NOMO-1 treated with dmso at 0.1 percent for 144 hours (cell line): ENCODE results near the gene CCDC7.
"Not testable (repeated sequence)": the region's sequence is repeated elsewhere in the genome, so short reads cannot be mapped to it uniquely, and the experiment has no call there.

Experiments
- DNase-seq: peaks from one replicate; lab custom pipeline; 2025; ENCODE audit not compliant: unreplicated experiment; lab: John Stamatoyannopoulos, UW

The CCDC7 gene

DNA sequence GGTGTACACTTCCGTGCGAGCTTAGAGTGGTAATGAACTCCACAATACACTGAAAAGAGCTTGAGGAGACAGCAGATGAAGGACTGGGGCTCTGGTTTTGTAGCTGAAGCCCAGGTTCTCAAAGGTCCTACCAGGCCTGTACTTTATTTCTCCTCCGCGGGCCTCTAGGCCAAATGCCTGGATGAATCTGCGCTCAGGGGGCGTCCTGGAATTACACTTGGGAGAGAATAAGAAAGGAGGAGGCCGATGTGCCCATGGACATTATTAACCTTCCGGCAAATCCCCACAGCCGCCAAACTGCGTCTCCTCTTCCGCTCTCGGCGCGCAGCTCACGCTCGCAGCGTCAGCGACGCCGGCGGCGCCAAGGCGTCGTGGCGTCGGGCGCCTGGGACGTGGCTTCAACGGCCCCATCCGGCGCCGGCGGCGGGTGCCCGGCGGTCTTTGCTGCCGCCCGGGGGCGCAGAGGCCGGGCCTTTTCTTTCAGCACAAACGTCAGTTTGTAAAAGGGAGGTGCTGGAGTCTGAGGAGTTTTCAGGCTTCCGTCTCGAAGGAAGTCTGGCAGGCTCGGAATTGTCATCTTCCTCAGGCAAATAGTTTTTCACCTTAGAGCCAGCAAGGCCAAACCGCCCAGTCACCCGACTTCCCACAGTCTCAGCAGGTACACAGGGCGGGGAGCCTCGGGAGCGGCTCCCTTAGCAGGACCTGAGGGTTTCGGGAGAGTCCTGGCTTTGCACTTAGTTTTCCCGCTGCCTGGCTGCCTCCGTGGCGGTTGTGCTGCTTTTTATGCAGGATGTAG is at the start of gene CCDC7:
Gene CCDC7 (plus strand): TSS at position 401 of the 796 bp plus-strand sequence. CDS start 5,503 bp downstream, outside the sequence.
- peak; percentile 93 for DNase-seq

DNA sequence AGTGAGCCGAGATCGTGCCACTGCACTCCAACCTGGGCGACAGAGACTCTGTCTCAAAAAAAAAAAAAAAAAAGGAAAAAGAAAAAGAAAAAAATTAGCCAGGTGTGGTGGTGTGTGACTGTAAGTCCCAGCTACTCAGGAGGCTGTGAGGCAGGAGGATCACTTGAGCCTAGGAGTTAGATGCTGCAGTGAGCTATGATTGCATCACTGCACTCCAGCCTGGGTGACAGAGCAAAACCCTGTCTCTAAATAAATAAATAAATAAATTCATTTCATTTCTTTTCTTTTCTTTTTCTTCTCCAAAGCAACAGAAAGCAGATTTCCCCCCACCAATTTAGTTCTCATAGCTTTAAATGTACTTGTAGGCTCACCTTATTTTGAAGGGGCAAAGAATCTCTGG is 48.8 kb upstream of the CCDC7 start:
- not testable (repeated sequence) for DNase-seq

DNA sequence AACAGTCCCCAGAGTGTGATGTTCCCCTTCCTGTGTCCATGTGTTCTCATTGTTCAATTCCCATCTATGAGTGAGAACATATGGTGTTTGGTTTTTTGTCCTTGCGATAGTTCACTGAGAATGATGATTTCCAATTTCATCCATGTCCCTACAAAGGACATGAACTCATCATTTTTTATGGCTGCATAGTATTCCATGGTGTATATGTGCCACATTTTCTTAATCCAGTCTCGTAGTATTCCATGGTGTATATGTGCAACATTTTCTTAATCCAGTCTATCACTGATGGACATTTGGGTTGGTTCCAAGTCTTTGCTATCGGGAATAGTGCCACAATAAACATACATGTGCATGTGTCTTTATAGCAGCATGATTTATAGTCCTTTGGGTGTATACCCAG is 46.2 kb upstream of the CCDC7 start:
- DNase-seq, result not testable (repeated sequence)

DNA sequence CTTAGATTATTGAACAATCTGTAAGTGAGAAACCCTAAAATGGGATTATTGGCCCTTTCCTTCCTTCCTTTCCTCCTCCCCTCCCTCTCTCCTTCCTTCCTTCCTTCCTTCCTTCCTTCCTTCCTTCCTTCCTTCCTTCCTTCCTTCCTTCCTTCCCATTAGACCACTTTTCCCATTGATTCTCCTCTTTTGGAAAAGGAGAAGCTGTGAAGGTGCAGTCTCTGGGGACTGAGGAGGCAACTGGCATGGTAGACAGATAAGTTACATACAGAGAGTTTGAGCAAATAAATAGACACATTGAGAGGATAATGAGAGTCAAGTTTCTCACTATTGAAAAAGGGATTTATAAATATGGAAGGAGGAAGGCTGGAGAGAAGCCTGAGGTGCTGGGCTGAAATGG is 45.0 kb upstream of the CCDC7 start:
- no peak for DNase-seq

GRCh38 chr10:32402499-32402898 is 43.4 kb upstream of the CCDC7 start:
- no peak for DNase-seq

DNA sequence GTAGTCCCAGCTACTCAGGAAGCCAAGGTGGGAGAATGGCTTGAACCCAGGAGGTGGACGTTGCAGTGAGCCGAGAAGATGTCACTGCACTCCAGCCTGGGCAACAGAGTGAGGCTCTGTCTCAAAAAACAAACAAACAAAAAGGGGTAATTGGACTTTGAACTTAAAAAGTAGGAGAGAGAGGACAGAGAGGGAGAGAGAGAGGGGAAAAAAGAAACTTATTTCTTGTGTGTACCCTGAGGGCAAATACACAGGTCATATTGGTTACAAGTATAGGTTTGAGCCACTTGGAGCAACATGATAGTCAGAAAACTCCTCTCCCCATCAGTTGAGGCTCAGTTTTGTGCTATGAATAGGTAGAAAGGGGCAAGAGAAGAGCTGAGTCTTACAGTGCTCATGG is 42.8 kb upstream of the CCDC7 start:
- DNase-seq, result no peak

- no peak for DNase-seq
Measured at GRCh38 chr10:32408690-32409089, 37.2 kb upstream of the CCDC7 start.

DNA sequence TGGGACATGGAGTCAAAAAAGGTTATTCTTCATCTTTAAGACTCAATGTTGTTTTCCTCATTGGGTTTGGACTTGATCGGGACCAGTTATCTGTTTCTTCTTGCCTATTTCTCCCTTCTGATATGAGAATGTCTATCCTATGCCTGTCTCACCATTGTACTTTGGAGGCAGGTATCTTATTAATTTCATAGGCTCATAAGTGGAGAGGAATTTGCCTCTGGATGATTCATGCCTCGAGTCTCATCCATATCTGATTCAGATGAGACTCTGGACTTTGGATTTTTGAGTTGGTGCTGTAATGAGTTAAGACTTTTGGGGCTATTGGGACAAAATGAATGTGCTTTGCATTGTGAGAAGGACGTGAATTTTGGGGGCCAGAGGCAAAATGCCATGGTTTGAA is 36.2 kb upstream of the CCDC7 start:
- DNase-seq, result no peak

- DNase-seq, result no peak
Measured at GRCh38 chr10:32410569-32410968, 35.4 kb upstream of the CCDC7 start.

DNA sequence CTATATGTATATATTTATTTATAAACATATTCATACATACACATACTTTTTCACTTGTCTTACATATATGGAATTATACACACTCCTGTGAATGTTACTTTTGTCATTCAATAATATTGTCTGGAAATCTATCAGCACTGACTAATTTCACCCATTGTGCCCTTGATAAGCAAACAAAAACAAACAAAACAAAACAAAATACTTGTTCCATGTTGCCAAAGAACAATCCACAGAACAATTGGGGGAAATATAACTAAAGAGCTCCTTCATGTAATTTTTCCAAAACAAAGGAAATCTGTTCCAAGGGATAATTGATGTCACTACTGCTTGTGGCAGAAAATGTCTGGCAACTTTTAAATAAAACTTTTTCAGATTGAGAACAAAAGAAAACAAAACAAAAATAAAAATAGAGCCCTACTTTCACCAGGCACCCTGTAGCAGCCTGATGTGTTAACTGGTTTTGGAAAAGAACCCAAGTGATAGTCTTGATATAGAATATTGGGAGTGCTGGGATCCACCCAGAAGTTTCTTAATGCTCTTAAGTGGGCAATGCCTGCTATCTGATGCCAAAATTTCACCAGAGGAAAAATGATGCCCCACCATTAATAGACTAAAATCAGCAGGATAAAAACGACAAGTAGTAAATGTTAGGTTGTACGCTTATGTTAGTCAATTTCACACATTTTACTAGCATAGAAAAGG is 34.0 kb upstream of the CCDC7 start:
- no peak for DNase-seq

DNA sequence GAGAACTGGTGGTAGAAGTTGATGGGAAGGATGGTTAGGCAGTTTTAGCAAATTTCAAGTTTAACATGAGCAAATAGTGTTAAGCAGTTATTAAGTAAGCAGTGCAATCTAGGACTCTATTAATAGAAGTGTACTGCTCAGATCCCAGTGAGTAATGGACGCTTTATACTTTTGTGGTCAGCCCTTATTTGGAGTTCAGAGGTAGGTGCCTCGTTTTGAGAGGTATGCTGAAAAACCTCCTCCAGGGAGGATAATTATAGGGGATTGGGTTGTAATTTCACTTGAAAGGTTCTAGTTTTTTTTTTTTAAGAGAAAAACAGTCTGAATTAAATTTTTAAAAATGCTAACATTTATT is 33.5 kb upstream of the CCDC7 start:
- DNase-seq, result no peak

GRCh38 chr10:32413513-32413912 is 32.4 kb upstream of the CCDC7 start:
- no peak for DNase-seq

- no peak for DNase-seq
Measured at GRCh38 chr10:32415361-32415760, 30.6 kb upstream of the CCDC7 start.

DNA sequence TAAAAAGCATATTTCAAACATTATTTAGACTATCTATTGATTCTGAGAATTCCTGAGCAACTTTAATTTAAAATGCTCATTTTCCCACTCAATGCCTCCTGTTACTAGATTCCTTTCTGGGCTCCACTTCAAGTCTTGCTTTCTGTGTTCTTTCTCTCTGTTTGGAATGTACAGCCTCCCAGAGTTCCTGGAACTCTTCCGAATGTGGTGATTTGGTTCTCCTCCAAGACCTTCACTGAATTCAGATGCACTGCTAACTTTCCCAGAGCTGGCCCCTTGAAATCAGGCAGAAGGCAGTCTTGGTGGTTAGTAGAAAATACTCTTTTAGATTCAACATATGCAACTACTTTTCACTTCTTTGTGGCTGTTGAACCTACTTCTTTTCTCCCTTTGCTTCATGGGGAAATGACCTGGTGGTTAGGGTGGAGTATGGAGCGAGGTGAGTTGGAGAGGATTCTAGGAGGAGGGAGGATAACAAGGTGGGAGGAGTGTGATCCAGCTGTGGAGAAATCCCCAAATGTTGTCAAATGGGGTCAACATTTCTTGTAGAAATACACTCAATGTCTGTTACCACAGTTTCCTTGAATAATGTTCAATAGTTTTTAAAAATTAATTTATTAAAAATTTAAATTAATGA is 27.9 kb upstream of the CCDC7 start:
- DNase-seq, result no peak

DNA sequence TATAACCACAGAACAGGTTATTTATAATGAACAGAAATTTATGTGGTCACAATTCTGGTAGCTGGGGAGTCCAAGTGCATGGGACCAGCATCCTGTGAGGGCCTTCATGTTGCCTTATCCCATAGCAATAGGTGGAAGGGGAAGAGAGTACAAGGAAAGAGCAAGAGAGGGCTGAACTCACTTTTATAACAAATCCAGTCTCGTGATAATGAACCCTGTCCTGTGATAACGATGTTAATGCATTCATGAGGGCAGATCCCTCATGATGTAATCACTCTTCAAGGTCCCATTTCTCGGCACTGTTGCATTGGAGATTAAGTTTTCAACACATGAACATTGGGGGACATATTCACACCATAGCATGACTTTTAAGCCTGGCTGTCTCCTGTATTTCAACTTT is 27.4 kb upstream of the CCDC7 start:
- DNase-seq, result no peak

DNA sequence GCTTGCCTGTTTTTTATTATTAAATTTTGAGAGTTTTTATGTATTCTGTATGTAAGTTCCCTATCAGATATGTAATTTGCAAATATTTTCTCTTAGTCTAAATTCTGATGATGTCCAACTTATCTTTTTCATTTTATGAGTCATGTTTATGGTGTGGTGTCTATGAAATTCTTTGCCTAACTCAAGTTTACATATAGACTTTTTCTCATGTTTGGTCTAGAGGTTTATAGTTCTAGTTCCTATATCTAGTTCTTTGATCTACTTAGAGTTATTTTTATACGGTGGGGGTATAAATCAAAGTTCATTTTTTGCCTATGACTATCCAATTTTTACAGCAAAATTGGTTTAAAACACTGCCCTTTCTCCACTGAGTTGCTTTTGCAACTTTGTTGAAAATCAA is 26.3 kb upstream of the CCDC7 start:
- no peak for DNase-seq

DNA sequence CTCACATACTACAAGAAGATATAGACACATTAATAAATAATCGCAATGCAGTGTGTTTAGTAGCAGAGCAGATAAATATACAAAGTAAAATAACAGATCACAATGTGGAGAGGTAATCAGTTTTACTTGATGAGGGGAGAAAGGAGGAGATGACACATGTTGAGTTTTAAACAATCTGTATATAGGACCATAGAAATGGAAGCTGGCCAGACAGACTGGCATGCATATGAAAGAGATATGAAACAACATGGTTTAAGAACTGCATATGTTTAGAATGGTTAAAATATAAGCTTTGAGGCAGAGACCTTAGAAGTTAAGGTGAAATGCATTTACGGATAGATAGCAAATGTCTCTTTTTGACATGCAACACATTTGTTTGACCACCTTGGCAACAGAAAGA is 19.8 kb upstream of the CCDC7 start:
- no peak for DNase-seq

GRCh38 chr10:32433542-32433941 is 12.4 kb upstream of the CCDC7 start:
- DNase-seq, result no peak

DNA sequence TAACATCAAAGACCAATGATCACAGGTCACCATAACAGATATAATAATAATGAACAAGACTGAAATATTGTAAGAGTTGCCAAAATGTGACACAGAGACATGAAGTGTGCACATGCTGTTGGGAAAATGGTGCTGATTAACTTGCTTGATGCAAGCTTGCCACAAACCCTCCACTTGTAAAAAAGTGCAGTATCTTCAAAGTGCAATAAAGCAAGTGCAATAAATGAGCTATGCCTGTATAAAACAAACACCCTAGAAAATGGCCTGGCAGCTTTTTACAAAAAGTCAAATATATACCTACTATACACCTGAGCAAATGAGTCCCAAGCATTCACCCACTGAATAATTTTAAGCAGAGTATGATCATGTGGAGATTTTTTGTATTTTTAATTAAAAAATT is 9.7 kb upstream of the CCDC7 start:
- DNase-seq, result no peak

DNA sequence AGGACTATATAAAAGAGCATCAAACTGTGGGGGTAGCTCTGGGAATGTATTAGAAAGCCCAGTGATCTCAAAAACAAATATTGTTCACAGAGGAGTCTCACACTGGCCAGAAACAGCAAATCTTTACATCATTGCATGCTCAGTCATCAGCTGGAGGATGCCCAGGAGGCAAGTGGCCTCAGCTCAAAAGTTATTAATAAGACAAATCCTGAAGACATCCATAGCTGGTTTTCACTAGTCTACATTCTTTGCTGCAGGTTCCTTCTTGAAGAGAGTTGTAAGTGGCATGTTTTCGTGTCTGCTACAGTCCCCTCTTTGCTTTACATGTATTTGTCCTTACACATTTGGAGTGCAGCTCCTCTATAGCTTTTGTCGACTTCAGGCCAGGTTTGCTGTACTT is 8.6 kb upstream of the CCDC7 start:
- no peak for DNase-seq

- DNase-seq, result no peak
Measured at GRCh38 chr10:32445036-32445435, 904 bp upstream of the CCDC7 start.
